Measurements from ENCODE around the gene PSG6. TPM values are rescaled to one million over a fixed set of nuclear protein-coding genes. Genes with fewer than 3 reads are reported as not detected.
"Not testable (repeated sequence)": the region's sequence is repeated elsewhere in the genome, so short reads cannot be mapped to it uniquely, and the experiment has no call there.

PSG6 gene
- total and polyA plus RNA-seq, 2 of the 4 experiments (the other 2 are of a cell fraction): 0.18 TPM; not detected in 1

DNA sequence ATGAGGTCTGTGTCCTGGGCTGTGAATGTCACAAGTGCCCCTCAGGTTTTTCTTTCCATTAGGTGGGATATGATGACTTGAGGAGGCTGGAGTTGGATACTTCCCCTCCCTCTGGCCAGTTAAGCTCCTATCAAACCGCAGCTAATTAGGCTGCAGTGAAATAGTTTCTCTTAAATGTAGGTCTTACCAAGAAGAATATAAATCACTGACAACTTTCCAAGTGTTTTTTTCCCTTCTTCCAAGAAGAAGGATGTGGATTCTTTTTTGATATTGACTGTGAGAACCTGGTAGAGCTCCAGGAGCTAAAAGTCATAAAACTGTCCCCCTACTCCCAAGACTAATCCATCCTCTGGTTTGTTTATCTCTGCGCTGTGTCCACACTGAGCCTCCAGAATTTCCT, 33.8 kb upstream of the PSG6 start:
- H2AK5ac ChIP-seq (ENCODE audit: low read depth, low read length): 0 out of 2 replicates have a peak overlapping the region, but pooled peaks have one; percentile 39
- H3K56ac ChIP-seq (ENCODE audit: extremely low read depth, insufficient read depth, low read length); H4K8ac ChIP-seq (ENCODE audit: low read depth in 2 of 2, low read length in 2 of 2); H4K5ac ChIP-seq (ENCODE audit: low read depth, low read length); H3K9me1 ChIP-seq (ENCODE audit: insufficient read depth, low read length); in situ Hi-C loops (cut with MboI; ENCODE audit: low sequenced_read_pairs); H2BK5ac ChIP-seq (ENCODE audit: low read depth, low read length, poor library complexity, severe bottlenecking); H3K4me2 ChIP-seq (ENCODE audit: low read depth, low read length); H2AFZ ChIP-seq (replicated peaks; ENCODE audit: low read length, poor library complexity); H3K9ac ChIP-seq (ENCODE audit: low read depth, low read length); H2AK9ac ChIP-seq (replicated peaks; ENCODE audit: low read depth, low read length, poor library complexity); H2BK15ac ChIP-seq (ENCODE audit: low read depth, low read length); H3K23ac ChIP-seq (ENCODE audit: low read depth, low read length); H4K91ac ChIP-seq (ENCODE audit: insufficient read depth, low read depth, low read length); H3K27me3 ChIP-seq (ENCODE audit: control insufficient read depth, insufficient read depth, low read length); H3K4me1 ChIP-seq (ENCODE audit: control insufficient read depth, insufficient read depth, low read length); intact Hi-C loops (cut with micrococcal nuclease); H3K18ac ChIP-seq (ENCODE audit: low read depth, low read length); H4K20me1 ChIP-seq (ENCODE audit: insufficient read depth, low read length); CTCF ChIA-PET; DNase-seq; ATAC-seq (ENCODE audit: low read depth); H3K4ac ChIP-seq (ENCODE audit: low read depth, low read length); H3K9me3 ChIP-seq (ENCODE audit: control insufficient read depth, insufficient read depth, low read length); H3K79me1 ChIP-seq (ENCODE audit: low read depth in 1 of 2, low read length in 2 of 2); H3K27ac ChIP-seq (ENCODE audit: insufficient read depth, low read length); BruUV-seq (replicated peaks); dilution Hi-C loops (cut with HindIII; ENCODE audit: low sequenced_read_pairs, unreplicated experiment); H2BK20ac ChIP-seq (ENCODE audit: low read depth, low read length); POLR2A ChIA-PET (ENCODE audit: unreplicated experiment); H3K4me3 ChIP-seq (ENCODE audit: insufficient read depth, low read depth, low read length); H3K36me3 ChIP-seq (ENCODE audit: control insufficient read depth, insufficient read depth, low read length): not testable (repeated sequence)
- peak overlapping the region; percentile 19; the same call in 1 of the 2 replicates for H2BK120ac ChIP-seq (ENCODE audit: low read depth, low read length)
- whole genome bisulfite sequencing, 2 experiments (ENCODE audit: extremely low coverage in 2 of 2, insufficient read length in 1 of 2): no CpG with 5 or more reads among the region's 2 CpGs
- H3K14ac ChIP-seq (replicated peaks; ENCODE audit: low read depth, low read length): peak overlapping the region; percentile 58

Data from IMR-90 (cell line).